GM18498 (cell line): ENCODE measurements around the gene S100A4.
"Not testable (repeated sequence)": the region's sequence is repeated elsewhere in the genome, so short reads cannot be mapped to it uniquely, and the experiment has no call there.

Experiments
- ATAC-seq: cut with Tn5 transposase; IDR thresholded peaks from one replicate; pipeline ENCODE4 v1.9.1; 2021; ENCODE audit warnings: mild to moderate bottlenecking, moderate library complexity; ENCODE audit not compliant: unreplicated experiment

S100A4 gene

DNA sequence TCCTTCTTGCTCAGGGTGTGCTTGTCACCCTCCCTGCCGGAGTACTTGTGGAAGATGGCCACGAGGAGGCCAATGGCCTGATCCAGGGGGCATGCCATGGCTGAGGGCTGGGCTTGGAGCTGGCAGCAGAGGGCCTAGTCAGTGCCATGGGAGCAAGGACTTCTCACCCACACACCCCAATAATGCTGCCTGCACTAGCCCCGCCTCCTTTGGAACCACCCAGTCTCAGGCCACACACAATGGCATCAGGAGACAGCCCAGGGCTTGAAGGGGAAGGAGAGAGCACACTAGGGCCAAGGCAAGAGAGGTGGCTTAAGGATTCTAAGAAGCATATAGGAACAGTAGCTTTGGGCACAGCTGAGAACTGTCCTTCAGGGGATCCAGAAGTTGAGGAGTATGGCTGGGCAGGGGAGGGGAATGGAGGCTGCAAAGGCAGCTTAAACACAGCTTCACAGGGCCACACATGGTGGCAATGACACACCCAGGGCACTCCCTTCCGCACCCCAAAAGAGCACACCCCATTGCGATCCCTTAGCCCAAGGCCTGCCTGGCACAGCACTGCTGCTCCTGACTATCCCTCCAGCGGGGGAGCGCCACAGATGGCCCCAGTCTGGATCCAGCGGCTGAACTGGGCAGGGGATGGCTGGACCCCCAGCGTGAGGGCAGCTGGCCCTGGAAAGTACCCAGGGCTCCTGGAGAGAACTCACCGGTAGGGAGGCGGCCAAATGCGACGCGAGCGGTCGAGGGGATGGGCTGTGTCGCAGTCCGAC, 10.2 kb downstream of the S100A4 start, which contains the start of gene S100A6:
TSS of gene S100A6 (minus strand) at position 750 of the 770 bp plus-strand sequence. CDS start at position 98, 652 bp downstream.
- ATAC-seq: no peak

DNA sequence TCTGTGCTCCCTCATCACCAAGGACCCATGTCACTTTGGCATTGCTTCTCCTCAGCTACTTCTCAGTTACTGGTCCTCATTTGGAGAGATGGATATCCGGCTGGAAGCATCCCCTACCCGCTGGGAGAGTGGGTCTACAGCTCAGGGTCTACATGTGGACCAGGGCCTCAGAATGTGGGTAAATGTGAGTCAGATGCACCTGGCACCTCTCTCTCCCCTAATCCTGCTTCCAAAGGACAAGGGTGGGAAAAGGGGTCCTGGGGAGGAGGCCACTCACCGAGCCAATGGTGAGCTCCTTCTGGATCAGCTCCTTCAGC, 10.7 kb downstream of the S100A4 start:
- ATAC-seq: no peak

DNA sequence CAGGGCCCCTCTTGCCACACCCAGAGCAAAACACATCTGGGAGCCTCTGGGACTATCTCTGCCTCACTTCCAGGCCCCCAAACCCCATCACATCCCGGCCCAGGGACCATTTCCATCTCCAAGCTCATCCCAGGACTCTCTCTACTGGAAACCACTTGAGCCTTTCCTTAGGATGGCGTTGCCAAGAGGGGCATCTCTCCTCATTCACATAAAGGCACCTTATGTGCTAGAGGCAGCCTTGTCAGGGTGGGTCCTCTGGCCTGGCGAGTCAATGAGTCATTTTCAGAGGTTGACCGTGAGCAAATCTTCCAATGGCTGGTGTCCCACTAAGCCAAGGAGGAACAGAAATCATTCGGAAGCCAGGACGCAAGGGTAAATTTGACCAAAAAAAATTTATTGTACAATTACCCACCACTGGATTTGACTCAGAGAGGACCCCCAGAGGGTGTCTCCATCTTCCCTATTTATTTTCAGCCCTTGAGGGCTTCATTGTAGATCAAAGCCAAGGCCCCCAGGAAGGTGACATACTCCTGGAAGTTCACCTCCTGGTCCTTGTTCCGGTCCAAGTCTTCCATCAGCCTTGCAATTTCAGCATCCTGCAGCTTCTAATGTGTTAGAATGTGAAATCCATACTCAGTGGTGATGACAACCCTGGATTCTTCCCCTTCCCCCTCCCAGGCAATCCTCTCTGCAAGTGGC, 11.2 kb downstream of the S100A4 start:
- no peak for ATAC-seq

DNA sequence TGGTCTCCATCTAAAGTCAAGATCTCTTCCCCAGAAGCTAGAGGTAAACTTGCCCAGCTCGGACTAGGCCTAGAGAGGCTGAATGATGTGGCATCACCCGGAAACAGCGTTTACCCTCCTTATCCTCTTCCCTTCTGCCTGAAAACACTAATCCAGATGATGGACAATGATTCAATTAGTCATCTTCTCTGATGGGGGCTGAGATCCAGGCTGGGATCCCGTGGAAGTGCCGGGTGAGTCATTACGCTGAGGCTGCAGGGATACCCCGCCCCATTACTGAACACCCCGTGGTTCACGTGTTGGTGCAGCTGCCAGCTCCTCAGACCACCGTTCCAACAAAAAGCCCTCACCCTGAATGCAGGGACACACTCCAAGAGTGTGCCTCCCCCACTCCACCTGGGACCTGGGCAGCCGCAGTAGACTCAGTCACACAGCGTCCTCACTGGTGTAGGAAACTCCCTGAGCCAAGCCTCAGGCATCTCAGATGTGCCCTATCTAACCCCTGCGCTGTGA, 11.9 kb downstream of the S100A4 start:
- no peak for ATAC-seq

DNA sequence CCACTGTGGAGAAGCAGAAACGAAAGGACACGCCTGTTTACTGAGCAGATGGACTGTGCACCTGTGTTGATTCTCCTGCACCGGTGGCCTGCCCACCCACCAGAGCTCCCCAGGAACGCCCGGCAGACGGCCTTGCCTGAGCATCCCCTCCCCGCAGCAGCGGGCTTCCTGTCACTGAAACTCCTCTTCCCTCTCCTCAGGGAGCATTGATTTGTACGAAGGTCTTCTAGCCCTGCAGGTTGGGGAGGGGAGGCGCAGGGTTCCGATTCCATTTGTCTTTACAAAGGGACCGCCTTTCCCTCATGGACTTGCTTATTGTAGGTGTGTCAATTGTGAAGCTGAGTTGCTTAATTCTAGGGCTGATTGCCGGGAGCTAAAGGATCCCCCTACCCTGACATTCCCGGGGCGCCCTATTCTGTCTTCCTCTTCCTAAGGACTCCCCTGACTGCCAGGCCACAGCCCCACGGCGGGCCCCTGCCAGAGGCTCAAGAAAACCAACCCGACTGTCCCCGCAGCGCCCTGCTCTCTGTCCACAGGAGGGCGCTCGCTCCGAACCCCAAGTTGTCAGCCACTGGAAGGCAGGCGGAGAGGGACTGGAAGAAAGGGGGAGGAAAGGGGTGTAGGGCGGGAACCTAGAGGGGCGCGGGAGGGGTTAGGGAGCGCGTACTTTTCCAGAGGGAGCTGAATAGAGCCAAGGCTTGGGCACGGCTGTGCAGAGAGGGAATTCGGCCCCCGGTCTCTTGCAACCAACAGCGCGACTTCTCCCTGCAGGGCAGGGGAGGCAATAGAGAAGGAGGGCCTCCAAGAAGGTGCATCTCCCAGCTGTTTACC, 12.6 kb downstream of the S100A4 start:
- ATAC-seq: no peak

DNA sequence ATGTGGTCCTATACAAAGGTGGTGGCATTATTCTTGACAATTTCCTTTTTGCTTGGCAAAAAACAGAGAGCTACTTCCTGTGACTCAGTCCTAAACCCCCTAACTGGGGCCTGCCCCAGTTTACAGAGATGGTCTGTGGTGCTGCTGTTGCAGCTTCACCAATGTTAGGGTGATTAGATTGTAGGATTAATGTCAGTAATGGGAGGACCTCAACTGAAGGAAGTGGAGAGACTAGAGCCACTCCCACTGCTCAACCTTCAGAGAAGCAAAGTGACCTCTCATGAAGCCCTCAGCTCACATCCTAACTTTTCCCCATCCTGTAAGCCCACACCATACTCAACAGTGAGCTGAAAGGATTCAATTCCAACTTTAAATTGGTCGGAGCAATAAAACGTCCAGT, 13.4 kb downstream of the S100A4 start:
- no peak for ATAC-seq

DNA sequence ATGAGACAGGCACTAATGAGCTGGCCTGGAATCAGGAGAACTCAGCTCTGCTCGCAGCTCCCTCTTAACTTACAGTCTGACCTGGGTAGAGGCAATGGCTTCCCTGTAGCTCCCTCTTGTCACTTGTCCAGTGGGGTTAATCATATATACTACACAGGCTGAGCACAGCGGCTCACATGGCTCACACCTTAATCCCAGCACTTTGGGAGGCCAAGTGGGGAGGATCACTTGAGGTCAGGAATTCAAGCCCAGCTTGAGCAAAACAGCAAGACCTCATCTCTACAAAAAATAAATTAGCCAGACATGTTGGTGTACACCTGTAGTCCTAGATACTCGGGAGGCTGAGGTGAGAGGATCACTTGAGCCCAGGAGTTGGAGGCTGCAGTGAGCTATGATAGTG, 14.0 kb downstream of the S100A4 start:
- ATAC-seq: no peak

DNA sequence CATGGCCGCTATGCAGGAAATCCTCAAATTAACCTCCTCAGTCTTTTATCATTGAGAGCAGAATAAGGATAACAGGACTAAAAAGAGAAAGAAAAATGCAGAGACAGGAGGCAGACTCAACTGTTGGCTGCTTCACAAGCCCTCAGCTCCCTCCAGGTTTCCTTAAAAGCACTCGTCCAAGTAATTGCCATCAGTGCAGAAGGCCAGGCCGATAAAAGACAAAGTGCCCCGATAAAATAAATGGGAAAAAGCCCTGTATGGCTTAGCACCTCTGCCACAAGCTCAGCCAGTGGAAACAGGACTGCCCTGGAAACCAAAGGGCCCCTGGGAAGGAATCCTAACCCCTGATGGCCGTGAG, 17.9 kb downstream of the S100A4 start:
- ATAC-seq: no peak

DNA sequence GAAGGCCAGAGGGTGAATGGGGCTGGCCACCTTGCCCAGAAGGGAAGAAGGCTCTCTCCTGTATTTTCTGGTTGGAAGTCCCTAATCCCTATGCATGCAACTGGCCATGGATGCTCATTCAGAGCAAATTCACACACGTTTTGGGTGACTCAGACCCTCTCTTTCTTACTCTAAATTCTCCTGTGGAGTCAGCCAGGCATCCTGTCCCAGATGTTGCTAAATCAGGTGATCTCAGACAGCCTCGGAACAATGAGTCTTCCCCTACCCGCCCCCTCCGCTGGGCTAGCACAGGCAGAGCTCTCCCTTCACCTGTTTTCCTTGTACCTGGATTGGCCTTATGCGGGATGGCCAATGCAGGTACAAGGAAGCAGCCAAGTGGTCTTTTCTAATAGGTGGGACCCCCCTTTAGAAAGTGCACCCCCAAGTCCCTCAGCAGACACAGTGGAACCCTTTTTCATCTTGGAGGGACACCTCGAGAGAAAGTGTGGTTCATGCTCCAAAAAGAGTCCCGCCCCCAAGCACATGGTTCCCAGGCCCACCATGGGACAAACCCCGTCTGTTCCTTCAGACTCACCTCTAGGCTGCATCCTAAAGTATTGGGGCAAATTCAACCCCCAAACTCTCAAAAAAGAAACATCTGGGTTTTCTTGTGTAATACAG, 18.5 kb downstream of the S100A4 start:
- ATAC-seq: no peak

DNA sequence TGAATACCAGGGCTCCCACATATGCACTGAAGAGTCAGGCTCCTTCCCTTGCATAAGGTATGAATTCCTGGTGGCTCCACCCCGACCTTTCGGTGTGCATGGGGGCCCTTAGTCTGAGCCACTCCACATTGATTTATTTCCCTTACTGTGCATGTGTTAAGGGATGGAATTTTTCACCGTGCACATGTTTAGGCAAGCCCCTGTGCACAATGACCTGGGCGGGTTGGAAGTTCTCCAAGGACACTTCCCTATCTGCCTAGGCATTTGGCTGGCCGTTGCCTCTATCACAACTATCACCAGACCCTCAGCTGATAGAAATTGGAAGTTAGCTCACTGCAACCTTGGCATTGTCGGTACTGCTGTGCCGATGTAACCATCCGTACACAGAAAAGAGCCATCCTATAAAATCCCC, 19.5 kb downstream of the S100A4 start:
- no peak for ATAC-seq

DNA sequence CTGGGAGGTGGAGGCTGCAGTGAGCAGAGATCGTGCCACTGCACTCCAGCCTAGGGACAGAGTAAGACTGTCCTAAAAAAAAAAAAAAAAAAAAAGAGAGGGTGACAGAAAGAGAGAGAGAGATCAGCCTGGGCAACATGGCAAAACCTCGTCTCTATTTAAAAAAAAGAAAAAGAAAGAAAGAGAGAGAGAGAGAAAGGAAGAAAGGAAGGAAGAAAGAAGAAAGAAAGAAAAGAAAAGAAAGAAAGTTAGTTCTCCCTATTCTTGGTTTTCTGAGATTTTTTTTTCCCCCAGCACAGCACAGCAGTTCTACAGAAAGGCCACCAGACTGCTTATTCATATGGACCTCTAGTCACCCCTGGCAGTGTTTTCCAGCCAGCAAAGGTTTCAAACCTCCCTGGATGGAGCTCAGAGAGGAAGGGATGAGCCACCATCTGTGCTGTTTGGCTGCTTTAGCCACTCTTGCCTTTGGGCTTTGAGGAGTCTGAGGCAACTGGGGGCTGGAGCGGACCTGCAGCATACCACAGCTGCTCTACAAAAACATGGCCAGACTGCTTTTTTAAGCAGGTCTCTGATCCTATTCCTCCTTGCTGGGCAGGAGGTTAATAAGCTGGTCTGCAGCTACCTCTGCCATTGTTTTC, 20.4 kb downstream of the S100A4 start:
- no peak for ATAC-seq

DNA sequence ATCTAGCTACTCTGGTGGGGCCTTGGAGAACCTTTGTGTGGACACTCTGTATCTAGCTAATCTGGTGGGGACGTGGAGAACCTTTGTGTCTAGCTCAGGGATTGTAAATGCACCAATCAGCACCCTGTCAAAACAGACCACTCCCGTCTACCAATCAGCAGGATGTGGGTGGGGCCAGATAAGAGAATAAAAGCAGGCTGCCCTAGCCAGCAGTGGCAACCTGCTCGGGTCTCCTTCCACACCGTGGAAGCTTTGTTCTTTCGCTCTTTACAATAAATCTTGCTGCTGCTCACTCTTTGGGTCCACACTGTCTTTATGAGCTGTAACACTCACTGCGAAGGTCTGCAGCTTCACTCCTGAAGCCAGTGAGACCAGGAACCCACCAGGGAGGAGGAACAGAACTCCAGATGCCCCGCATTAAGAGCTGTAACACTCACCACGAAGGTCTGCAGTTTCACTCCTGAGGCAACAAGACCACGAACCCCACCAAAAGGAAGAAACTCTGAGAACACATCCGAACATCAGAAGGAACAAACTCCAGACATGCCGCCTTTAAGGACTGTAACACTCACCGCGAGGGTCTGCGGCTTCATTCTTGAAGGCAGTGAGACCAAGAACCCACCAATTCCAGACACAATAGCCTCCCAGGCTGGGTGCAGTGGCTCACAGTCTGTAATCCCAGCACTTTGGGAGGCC, 23.1 kb downstream of the S100A4 start:
- not testable (repeated sequence) for ATAC-seq

DNA sequence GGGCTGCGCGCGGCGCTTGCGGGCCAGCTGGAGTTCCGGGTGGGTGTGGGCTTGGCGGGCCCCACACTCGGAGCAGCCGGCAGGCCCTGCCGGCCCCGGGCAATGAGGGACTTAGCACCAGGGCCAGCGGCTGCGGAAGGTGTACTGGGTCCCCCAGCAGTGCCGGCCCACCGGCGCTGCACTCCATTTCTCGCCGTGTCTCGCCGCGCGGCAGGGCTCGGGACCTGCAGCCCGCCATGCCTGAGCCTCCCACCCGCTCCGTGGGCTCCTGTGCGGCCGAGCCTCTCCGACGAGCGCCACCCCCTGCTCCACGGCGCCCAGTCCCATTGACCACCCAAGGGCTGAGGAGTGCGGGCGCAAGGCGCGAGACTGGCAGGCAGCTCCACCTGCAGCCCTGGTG, 23.8 kb downstream of the S100A4 start:
- ATAC-seq: not testable (repeated sequence)

DNA sequence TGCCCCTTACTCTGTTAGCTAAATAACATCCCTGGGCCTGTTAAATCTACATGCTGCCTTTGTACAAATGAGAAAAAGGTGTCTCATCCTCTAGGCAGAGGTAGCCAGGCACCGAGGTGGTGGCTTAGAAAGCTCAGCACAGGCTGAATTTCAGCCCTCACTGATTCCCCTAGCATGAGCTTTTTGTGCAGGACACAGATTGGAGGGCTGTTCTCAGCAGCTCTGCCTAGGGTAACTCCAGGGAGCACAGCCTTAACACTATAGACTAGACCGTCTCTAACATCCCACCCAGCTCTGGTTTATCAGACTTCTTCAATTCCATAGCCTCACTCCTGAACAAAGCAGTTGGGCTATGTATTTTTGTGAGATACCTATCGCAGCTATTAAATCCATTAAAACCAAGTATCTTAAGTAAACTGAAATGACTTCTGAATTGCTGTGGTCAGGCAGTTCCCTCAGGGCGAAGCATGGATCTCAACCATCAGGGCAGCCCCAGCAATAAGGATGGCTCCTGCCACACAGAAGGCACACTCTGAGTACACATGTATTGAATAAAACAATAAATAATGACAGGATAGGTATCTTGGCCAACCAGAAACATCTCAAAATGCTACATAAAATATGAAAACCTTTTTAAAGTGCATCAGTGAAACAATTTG, 24.7 kb downstream of the S100A4 start:
- no peak for ATAC-seq

DNA sequence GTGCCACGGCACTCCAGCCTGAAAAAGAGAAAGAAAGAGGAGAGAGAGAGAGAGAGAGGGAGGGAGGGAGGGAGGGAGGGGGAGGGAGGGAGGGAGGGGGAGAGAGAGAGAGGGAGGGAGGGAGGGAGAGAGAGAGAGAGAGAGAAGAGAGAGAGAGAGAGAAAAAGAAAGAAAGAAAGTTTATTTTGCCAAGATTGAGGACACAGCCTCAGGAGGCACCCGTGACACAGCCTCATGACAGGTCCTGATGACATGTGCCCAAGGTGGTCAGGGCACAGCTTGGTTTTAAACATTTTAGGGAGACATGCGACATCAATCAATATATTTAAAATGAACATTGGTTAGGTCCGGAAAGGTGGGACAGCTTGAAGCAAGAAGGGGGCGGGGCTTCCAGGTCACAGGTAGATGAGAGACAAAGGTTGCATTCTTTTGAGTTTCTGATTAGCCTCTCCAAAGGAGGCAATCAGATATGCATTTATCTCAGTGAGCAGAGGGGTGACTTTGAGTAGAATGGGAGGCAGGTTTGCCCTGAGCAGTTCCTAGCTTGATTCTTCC, 25.4 kb downstream of the S100A4 start:
- not testable (repeated sequence) for ATAC-seq

DNA sequence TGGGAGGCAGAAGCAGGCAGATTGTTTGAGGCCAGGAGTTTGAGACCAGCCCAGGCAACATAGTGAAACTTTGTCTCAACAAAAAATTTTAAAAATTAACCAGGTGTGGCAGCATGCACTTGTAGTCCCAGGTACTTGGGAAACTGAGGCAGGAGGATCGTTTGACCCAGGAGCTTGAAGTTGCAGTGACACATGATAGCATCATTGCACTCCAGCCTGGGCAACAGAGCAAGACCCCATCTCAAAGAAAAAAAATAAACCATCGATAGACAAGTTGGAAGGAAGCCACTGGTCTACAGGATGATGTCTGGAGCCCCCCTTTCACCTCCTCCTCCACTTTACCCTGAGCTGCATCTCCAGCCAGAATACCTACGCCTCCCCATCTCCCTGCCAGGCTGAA, 26.4 kb downstream of the S100A4 start:
- no peak for ATAC-seq

DNA sequence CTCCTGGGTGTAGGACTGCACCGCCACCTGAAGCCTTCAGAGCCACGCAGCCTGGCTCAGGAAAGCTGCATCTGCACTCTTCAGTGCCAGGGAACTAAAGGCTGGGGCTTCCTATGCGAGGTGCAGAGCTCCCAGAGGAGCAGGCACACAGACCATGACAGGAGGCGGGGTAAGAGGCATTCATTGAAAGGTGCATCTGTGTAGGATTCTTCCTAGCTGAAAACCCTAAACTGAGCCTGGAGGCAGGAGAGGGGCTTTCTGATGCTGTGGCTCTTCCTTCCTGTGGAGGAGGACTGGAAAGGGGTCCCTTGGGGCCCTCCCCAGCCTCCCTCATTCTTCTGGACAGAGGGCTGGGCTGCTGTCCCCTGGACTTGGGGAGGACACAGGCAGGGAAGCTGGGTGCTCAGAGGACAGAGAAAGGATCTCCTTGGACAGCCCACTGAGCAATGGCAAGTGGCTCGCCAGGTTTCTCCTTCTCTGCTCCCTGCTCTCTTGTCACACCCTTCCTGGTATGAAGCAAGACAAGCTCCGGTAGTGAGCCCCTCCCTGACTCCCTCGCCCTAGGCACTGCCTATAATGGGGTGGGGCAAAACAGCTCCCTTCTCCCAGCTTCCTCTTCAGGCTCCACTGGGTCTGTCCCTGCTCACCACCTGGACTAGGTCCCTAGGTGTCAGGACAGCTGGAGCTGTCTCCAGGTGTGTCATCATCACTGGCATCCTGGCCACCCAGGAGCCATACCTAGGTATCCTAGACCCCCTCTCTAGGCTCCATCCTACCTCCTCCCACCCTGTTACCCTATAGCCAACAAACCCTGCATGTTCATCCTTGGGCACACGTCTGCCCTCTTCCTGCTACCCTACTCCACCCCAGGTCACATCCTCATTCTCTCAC, 29.9 kb downstream of the S100A4 start:
- ATAC-seq: no peak

DNA sequence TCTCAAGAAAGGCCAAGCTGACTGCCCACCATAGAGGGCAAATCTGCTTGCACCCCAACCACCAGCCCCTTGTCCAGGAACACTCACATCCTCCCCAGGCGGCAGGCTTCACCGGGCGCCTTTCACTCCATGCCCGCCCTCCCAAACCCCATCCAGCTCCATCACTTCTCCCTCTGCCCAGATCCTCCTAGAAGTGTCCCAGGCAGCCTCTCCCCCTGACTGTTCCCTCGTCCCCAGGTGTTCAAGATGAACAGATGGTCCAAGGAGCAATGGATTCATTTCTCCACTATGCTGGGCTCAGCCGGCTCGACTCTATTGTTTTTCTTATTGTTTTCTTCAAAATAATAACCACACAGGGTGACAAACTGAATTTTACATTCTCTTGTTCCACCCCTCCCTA, 31.9 kb downstream of the S100A4 start:
- no peak for ATAC-seq
